ENCODE measurements around the gene DHX9. TPM values are rescaled to one million over a fixed set of nuclear protein-coding genes. Genes with fewer than 3 reads are reported as not detected.

DHX9 gene
- total RNA-seq, 1 donor from 2014 or later = 169 TPM

DNA sequence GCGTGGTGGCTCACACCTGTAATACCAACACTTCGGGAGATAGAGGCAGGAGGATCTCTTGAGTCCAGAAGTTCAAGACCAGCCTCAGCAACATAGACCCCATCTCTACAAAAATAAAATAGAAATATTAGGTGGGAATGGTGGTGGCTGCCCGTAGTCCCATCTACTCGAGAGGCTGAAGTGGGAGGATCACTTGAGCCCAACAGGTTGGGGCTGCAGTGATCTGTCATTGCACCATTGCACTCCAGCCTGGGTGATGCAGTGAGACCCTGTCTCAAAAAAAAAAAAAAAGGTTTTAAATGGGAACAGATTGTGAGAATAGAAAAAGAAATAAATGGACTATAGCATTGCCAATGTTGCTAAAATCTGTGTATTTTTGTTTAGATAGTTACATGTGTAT is 11.2 kb downstream of the DHX9 start:
- no peak overlapping the region for H2AFZ ChIP-seq (ENCODE audit: low read depth, low read length)
- peaks cover 16% of the 10 kb centered on the region for H3K36me3 Mint-ChIP-seq (ENCODE audit: low read depth, unreplicated experiment)
- no peak overlapping the region for H3K4me3 ChIP-seq (ENCODE audit: insufficient read depth, low read depth, low read length)
- no peaks in the 10 kb centered on the region for H3K4me1 ChIP-seq (ENCODE audit: insufficient read depth, low read length)
- H3K9ac ChIP-seq (ENCODE audit: low read length) = no peak overlapping the region
- no peak overlapping the region for H3K4me3 Mint-ChIP-seq (ENCODE audit: unreplicated experiment)
- H3K79me2 ChIP-seq (ENCODE audit: insufficient read depth, low read length) = peaks cover 99% of the 10 kb centered on the region
- no peaks in the 10 kb centered on the region for H3K9me3 Mint-ChIP-seq (ENCODE audit: unreplicated experiment)
- peaks cover 89% of the 10 kb centered on the region for H4K20me1 ChIP-seq (ENCODE audit: insufficient read depth, low read length)
- H3K4me1 Mint-ChIP-seq (ENCODE audit: low read depth, unreplicated experiment) = no peaks in the 10 kb centered on the region
- H3K27me3 ChIP-seq (ENCODE audit: insufficient read depth, low read length) = no peaks in the 10 kb centered on the region
- peaks cover 77% of the 10 kb centered on the region for H3K36me3 ChIP-seq (ENCODE audit: insufficient read depth, low read length)
- no peak for DNase-seq (ENCODE audit: low read depth)
- no peak for FAIRE-seq
- H3K27ac Mint-ChIP-seq (ENCODE audit: unreplicated experiment) = no peak overlapping the region
- TF ChIP-seq, protein P1, sequence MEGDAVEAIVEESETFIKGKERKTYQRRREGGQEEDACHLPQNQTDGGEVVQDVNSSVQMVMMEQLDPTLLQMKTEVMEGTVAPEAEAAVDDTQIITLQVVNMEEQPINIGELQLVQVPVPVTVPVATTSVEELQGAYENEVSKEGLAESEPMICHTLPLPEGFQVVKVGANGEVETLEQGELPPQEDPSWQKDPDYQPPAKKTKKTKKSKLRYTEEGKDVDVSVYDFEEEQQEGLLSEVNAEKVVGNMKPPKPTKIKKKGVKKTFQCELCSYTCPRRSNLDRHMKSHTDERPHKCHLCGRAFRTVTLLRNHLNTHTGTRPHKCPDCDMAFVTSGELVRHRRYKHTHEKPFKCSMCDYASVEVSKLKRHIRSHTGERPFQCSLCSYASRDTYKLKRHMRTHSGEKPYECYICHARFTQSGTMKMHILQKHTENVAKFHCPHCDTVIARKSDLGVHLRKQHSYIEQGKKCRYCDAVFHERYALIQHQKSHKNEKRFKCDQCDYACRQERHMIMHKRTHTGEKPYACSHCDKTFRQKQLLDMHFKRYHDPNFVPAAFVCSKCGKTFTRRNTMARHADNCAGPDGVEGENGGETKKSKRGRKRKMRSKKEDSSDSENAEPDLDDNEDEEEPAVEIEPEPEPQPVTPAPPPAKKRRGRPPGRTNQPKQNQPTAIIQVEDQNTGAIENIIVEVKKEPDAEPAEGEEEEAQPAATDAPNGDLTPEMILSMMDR (IDR thresholded peaks at IDR 0.05; ENCODE audit: insufficient read depth, low read depth, low read length) = no peak
- no peak for TF ChIP-seq EZH2 (IDR thresholded peaks at IDR 0.05; ENCODE audit: insufficient read depth, low read length)
- H3K9me3 ChIP-seq (ENCODE audit: insufficient read depth, low read depth, low read length) = no peaks in the 10 kb centered on the region
- H3K4me2 ChIP-seq (ENCODE audit: low read length) = no peak overlapping the region
- no peak overlapping the region for H3K27ac ChIP-seq (ENCODE audit: low read depth, low read length)
- no peaks in the 10 kb centered on the region for H3K27me3 Mint-ChIP-seq (ENCODE audit: low read depth, unreplicated experiment)

DNA sequence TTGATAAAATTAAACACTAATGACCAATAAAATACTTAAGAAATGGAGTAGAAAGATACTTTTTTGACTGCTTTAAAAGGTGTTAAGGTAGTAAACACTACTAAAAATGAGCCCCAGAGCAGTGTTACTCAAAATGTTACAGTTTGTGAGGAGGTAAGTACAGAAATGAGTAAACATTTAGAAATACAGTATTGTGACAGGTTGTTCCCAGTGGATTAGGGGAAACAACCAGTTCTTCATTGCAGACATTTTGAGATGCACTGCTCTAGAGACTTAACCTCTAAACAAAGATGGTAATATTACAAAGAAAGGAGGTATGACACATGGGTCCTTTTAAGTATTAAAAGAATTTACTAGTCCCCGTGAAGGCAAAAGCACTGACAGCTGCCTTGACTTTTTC is 12.7 kb downstream of the DHX9 start:
- H3K4me3 Mint-ChIP-seq (ENCODE audit: unreplicated experiment) = no peak overlapping the region
- Histone ChIP-seq H3K9ac (ENCODE audit: low read length) (no peak overlapping the region), H3K4me3 (ENCODE audit: insufficient read depth, low read depth, low read length) (no peak overlapping the region), H3K27me3 (ENCODE audit: insufficient read depth, low read length) (no peaks in the 10 kb centered on the region), H2AFZ (ENCODE audit: low read depth, low read length) (no peak overlapping the region), H4K20me1 (ENCODE audit: insufficient read depth, low read length) (peaks cover 81% of the 10 kb centered on the region), H3K79me2 (ENCODE audit: insufficient read depth, low read length) (peaks cover 97% of the 10 kb centered on the region), H3K27ac (ENCODE audit: low read depth, low read length) (no peak overlapping the region), H3K4me2 (ENCODE audit: low read length) (no peak overlapping the region), H3K9me3 (ENCODE audit: insufficient read depth, low read depth, low read length) (no peaks in the 10 kb centered on the region), H3K36me3 (ENCODE audit: insufficient read depth, low read length) (peaks cover 80% of the 10 kb centered on the region), H3K4me1 (ENCODE audit: insufficient read depth, low read length) (no peaks in the 10 kb centered on the region)
- no peaks in the 10 kb centered on the region for H3K4me1 Mint-ChIP-seq (ENCODE audit: low read depth, unreplicated experiment)
- DNase-seq (ENCODE audit: low read depth) (no peak), FAIRE-seq (no peak)
- no peak overlapping the region for H3K27ac Mint-ChIP-seq (ENCODE audit: unreplicated experiment)
- H3K9me3 Mint-ChIP-seq (ENCODE audit: unreplicated experiment) = no peaks in the 10 kb centered on the region
- no peaks in the 10 kb centered on the region for H3K27me3 Mint-ChIP-seq (ENCODE audit: low read depth, unreplicated experiment)
- no peak for TF ChIP-seq EZH2 (IDR thresholded peaks at IDR 0.05; ENCODE audit: insufficient read depth, low read length)
- TF ChIP-seq, protein P1 (IDR thresholded peaks at IDR 0.05; ENCODE audit: insufficient read depth, low read depth, low read length) = no peak
- peaks cover 20% of the 10 kb centered on the region for H3K36me3 Mint-ChIP-seq (ENCODE audit: low read depth, unreplicated experiment)

DNA sequence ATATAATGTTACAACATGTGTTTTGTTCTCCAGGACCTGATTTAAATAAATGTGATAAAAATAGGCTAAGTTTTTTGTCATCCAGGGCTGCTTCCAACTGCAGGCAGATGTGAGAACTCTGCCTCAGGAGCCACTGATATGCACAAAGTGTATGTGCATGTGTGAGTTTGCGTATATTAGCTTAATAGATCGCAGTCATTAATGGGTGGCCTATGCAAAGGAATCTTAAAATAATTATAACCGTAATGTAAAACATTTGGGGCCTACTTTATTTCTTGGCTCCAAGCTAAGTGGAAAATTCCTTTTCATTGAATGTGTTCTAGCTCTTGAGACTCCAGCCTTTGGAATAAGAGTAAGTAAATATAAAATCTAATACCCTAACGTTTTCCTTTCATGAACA is 16.8 kb downstream of the DHX9 start:
- FAIRE-seq (no peak), DNase-seq (ENCODE audit: low read depth) (no peak)
- TF ChIP-seq, protein P1 (IDR thresholded peaks at IDR 0.05; ENCODE audit: insufficient read depth, low read depth, low read length) = no peak
- TF ChIP-seq EZH2 (IDR thresholded peaks at IDR 0.05; ENCODE audit: insufficient read depth, low read length) = no peak
- peaks cover 74% of the 10 kb centered on the region for H4K20me1 ChIP-seq (ENCODE audit: insufficient read depth, low read length)
- H3K9me3 ChIP-seq (ENCODE audit: insufficient read depth, low read depth, low read length) = no peaks in the 10 kb centered on the region
- Mint-ChIP-seq H3K4me3 (ENCODE audit: unreplicated experiment) (no peak overlapping the region), H3K27ac (ENCODE audit: unreplicated experiment) (no peak overlapping the region), H3K9me3 (ENCODE audit: unreplicated experiment) (no peaks in the 10 kb centered on the region), H3K4me1 (ENCODE audit: low read depth, unreplicated experiment) (no peaks in the 10 kb centered on the region), H3K36me3 (ENCODE audit: low read depth, unreplicated experiment) (peaks cover 32% of the 10 kb centered on the region), H3K27me3 (ENCODE audit: low read depth, unreplicated experiment) (no peaks in the 10 kb centered on the region)
- no peak overlapping the region for H3K4me3 ChIP-seq (ENCODE audit: insufficient read depth, low read depth, low read length)
- H2AFZ ChIP-seq (ENCODE audit: low read depth, low read length) = no peak overlapping the region
- H3K9ac ChIP-seq (ENCODE audit: low read length) = no peak overlapping the region
- no peaks in the 10 kb centered on the region for H3K4me1 ChIP-seq (ENCODE audit: insufficient read depth, low read length)
- no peak overlapping the region for H3K4me2 ChIP-seq (ENCODE audit: low read length)
- H3K27ac ChIP-seq (ENCODE audit: low read depth, low read length) = no peak overlapping the region
- peaks cover 78% of the 10 kb centered on the region for H3K79me2 ChIP-seq (ENCODE audit: insufficient read depth, low read length)
- H3K27me3 ChIP-seq (ENCODE audit: insufficient read depth, low read length) = no peaks in the 10 kb centered on the region
- H3K36me3 ChIP-seq (ENCODE audit: insufficient read depth, low read length) = peaks cover 92% of the 10 kb centered on the region
